ENCODE results near the gene PRKD1.

Gene PRKD1

GRCh38 chr14:29829851-29830250, 97.8 kb downstream of the PRKD1 start:
- no peak for DNase-seq

GRCh38 chr14:29823816-29824215, 103.8 kb downstream of the PRKD1 start:
- DNase-seq, result no peak

- no peak for DNase-seq
Observed at GRCh38 chr14:29822430-29822709, 105.3 kb downstream of the PRKD1 start.

GRCh38 chr14:29821661-29822429, 105.8 kb downstream of the PRKD1 start:
- peak in 1 of 2 experiments; percentile 21 for DNase-seq

GRCh38 chr14:29821242-29821641, 106.4 kb downstream of the PRKD1 start:
- DNase-seq, result no peak

- DNase-seq, result no peak
Observed at GRCh38 chr14:29820785-29821184, 106.9 kb downstream of the PRKD1 start.

GRCh38 chr14:29817767-29818405, 109.8 kb downstream of the PRKD1 start:
- DNase-seq, result no peak

GRCh38 chr14:29815016-29815674, 112.5 kb downstream of the PRKD1 start:
- DNase-seq, result no peak

- no peak for DNase-seq
Observed at GRCh38 chr14:29814156-29815015, 113.3 kb downstream of the PRKD1 start.

GRCh38 chr14:29810682-29811081, 117.0 kb downstream of the PRKD1 start:
- no peak for DNase-seq

- no peak for DNase-seq
Observed at GRCh38 chr14:29810064-29810463, 117.6 kb downstream of the PRKD1 start.

- no peak for DNase-seq
Observed at GRCh38 chr14:29806124-29806517, 121.5 kb downstream of the PRKD1 start.

- DNase-seq, result no peak
Observed at GRCh38 chr14:29805415-29806123, 122.1 kb downstream of the PRKD1 start.

- no peak for DNase-seq
Observed at GRCh38 chr14:29804481-29805266, 123.0 kb downstream of the PRKD1 start.

GRCh38 chr14:29803045-29803444, 124.6 kb downstream of the PRKD1 start:
- no peak for DNase-seq

GRCh38 chr14:29802211-29802610, 125.4 kb downstream of the PRKD1 start:
- DNase-seq, result no peak

GRCh38 chr14:29800961-29801360, 126.7 kb downstream of the PRKD1 start:
- no peak for DNase-seq

- DNase-seq, result no peak
Observed at GRCh38 chr14:29799464-29800095, 128.1 kb downstream of the PRKD1 start.

- DNase-seq, result no peak
Observed at GRCh38 chr14:29798811-29799210, 128.8 kb downstream of the PRKD1 start.

GRCh38 chr14:29798108-29798663, 129.5 kb downstream of the PRKD1 start:
- DNase-seq, result no peak

GRCh38 chr14:29796853-29797252, 130.8 kb downstream of the PRKD1 start:
- DNase-seq, result no peak
